HepG2 (cell line): ENCODE results near the gene CTIF. TPM values are rescaled to one million over a fixed set of nuclear protein-coding genes. Genes with fewer than 3 reads are reported as not detected.

Experiments used
- CCAR2 ChIP-seq: fragments of 200-400 bp; formaldehyde crosslinking; optimal IDR thresholded peaks from 2 replicates; pipeline ENCODE3; 2018; ENCODE audit warnings: low read depth, mild to moderate bottlenecking, low read length, moderate library complexity
- EHMT2 ChIP-seq: fragments of 200-600 bp; sonication (generic); IDR thresholded peaks from 2 replicates; pipeline ENCODE4 v1.7.0; 2017; ENCODE audit warnings: antibody characterized with exemption, low read depth, low read length, borderline replicate concordance
- FOXK1 ChIP-seq: sonication (generic); formaldehyde crosslinking; IDR thresholded peaks from 2 replicates; pipeline ENCODE4 v1.4.0; 2020; ENCODE audit warnings: low read depth, missing genetic modification reagents, borderline replicate concordance
- GPN1 ChIP-seq: sonication (generic); formaldehyde crosslinking; IDR thresholded peaks from 2 replicates; pipeline ENCODE4 v1.5.1; 2020; ENCODE audit warnings: missing genetic modification reagents, borderline replicate concordance
- KDM2A ChIP-seq: sonication (generic); formaldehyde crosslinking; IDR thresholded peaks from 2 replicates; pipeline ENCODE4 v1.4.0; 2020; ENCODE audit warnings: low read depth, missing genetic modification reagents, borderline replicate concordance
- KDM6A ChIP-seq: IDR thresholded peaks from 2 replicates; pipeline ENCODE4 v1.6.1; 2016; ENCODE audit warnings: low read depth
- KLF11 ChIP-seq: IDR thresholded peaks from 2 replicates; pipeline ENCODE4 v1.6.1; 2016; ENCODE audit warnings: missing compliant biosample characterization
- MED1 ChIP-seq: sonication (generic); formaldehyde crosslinking; IDR thresholded peaks from 2 replicates; pipeline ENCODE4 v1.4.0; 2020; ENCODE audit warnings: missing genetic modification reagents
- MEIS1 ChIP-seq: sonication (generic); formaldehyde crosslinking; IDR thresholded peaks from 2 replicates; pipeline ENCODE4 v1.9.0; 2021; ENCODE audit warnings: mild to moderate bottlenecking, missing genetic modification reagents, moderate library complexity, borderline replicate concordance
- NFRKB ChIP-seq: fragments of 450-650 bp; IDR thresholded peaks from 2 replicates; pipeline ENCODE4 v1.6.1; 2017
- POLR2A ChIP-seq, 2 experiments: IDR thresholded peaks; 2 replicates each; pipeline ENCODE4 v1.6.1; 2011; ENCODE audit warnings: low read depth in 2 of 2, low read length in 2 of 2, mild to moderate bottlenecking in 1 of 2, moderate library complexity in 1 of 2; ENCODE audit not compliant: insufficient read depth in 1 of 2
- POLR2G ChIP-seq: fragments of 200-400 bp; formaldehyde crosslinking; IDR thresholded peaks from 2 replicates; pipeline ENCODE4 v1.6.1; 2018; ENCODE audit warnings: mild to moderate bottlenecking, low read depth, low read length, moderate library complexity
- RBM22 ChIP-seq: fragments of 200-400 bp; formaldehyde crosslinking; optimal IDR thresholded peaks from 2 replicates; pipeline ENCODE3; 2017; ENCODE audit warnings: mild to moderate bottlenecking, low read length, moderate library complexity
- SOX6 ChIP-seq, 2 experiments: fragments of 450-650 bp in 1 of 2; sonication (generic) in 1 of 2; formaldehyde crosslinking in 1 of 2; IDR thresholded peaks; 2 replicates each; pipeline versions ENCODE4 v1.4.0 to v1.6.1; 2017 to 2020; ENCODE audit warnings: antibody characterized with exemption in 1 of 2, mild to moderate bottlenecking in 1 of 2, missing genetic modification reagents in 1 of 2
- YY1 ChIP-seq: IDR thresholded peaks from 2 replicates; pipeline ENCODE4 v1.6.1; 2011; ENCODE audit warnings: low read length, low read depth, moderate library complexity, mild to moderate bottlenecking; ENCODE audit not compliant: insufficient read depth, insufficient replicate concordance
- ZFYVE20 ChIP-seq: sonication (generic); formaldehyde crosslinking; IDR thresholded peaks from 2 replicates; pipeline ENCODE4 v1.8.0; 2023; ENCODE audit warnings: low read depth, mild to moderate bottlenecking, moderate library complexity, missing genetic modification reagents, borderline replicate concordance
- ZNF251 ChIP-seq: sonication (generic); formaldehyde crosslinking; IDR thresholded peaks from 2 replicates; pipeline ENCODE4 v1.9.0; 2021; ENCODE audit warnings: mild to moderate bottlenecking, missing genetic modification reagents
- ZNF547 ChIP-seq: sonication (generic); formaldehyde crosslinking; IDR thresholded peaks from 2 replicates; pipeline ENCODE4 v1.5.1; 2020; ENCODE audit warnings: mild to moderate bottlenecking, missing genetic modification reagents
- ZNF572 ChIP-seq: sonication (generic); formaldehyde crosslinking; IDR thresholded peaks from 2 replicates; pipeline ENCODE4 v1.5.1; 2020; ENCODE audit warnings: mild to moderate bottlenecking, missing genetic modification reagents
- ZNF670 ChIP-seq: sonication (generic); formaldehyde crosslinking; IDR thresholded peaks from 2 replicates; pipeline ENCODE4 v1.8.0; 2022; ENCODE audit warnings: mild to moderate bottlenecking, missing genetic modification reagents, borderline replicate concordance
- ZNF878 ChIP-seq: sonication (generic); formaldehyde crosslinking; IDR thresholded peaks from 2 replicates; pipeline ENCODE4 v1.8.1; 2023; ENCODE audit warnings: mild to moderate bottlenecking, missing genetic modification reagents, moderate library complexity
- ZSCAN30 ChIP-seq: sonication (generic); formaldehyde crosslinking; IDR thresholded peaks from 2 replicates; pipeline ENCODE4 v1.5.0; 2020; ENCODE audit warnings: mild to moderate bottlenecking, missing genetic modification reagents
- polyA plus RNA-seq, 8 experiments: library from polyadenylated mRNA; depleted of rRNA in 3 of 8; stranded (reverse) in 7 of 8; unstranded in 1 of 8; fragments of >200 nt; fragmentation: Illumina TruSeq in 4 of 8; extraction: Trizol in 4 of 8; gene quantifications; 2 replicates each; pipeline versions ENCODE4 v1.2.1 to v1.2.3, GENCODE V29; 2011 to 2016; ENCODE audit warnings: low read depth in 4 of 8, missing spikeins in 1 of 8, mixed read lengths in 1 of 8; ENCODE audit not compliant: insufficient read depth in 1 of 8
- total RNA-seq, 5 experiments: library from RNA; depleted of rRNA; stranded (reverse); fragments of >200 nt; fragmentation: Illumina TruSeq; extraction: Trizol; gene quantifications; 2 replicates each; pipeline ENCODE4 v1.2.3, GENCODE V29; 2016; ENCODE audit warnings: low read depth in 1 of 5
- TF ChIP-seq, protein P1 (sequence below): sonication (generic); formaldehyde crosslinking; IDR thresholded peaks from 2 replicates; pipeline ENCODE4 v1.5.0; 2020; ENCODE audit warnings: missing genetic modification reagents
- TF ChIP-seq, protein P2 (sequence below): sonication (generic); formaldehyde crosslinking; IDR thresholded peaks from 2 replicates; pipeline ENCODE4 v1.4.0; 2020; ENCODE audit warnings: missing genetic modification reagents, low read depth, mild to moderate bottlenecking, borderline replicate concordance
- TF ChIP-seq, protein P3 (sequence below): sonication (generic); formaldehyde crosslinking; IDR thresholded peaks from 2 replicates; pipeline ENCODE4 v1.4.0; 2020; ENCODE audit warnings: missing genetic modification reagents, borderline replicate concordance
- TF ChIP-seq, protein P4 (sequence below): sonication (generic); formaldehyde crosslinking; IDR thresholded peaks from 2 replicates; pipeline ENCODE4 v1.8.0; 2022; ENCODE audit warnings: mild to moderate bottlenecking, missing genetic modification reagents, borderline replicate concordance

Gene CTIF
- total and polyA plus RNA-seq, 2 of the 13 experiments (the other 11 are each of a cell fraction or from before 2014, with no cell fraction given) = 18.2 to 28.0 TPM

- TF ChIP-seq, protein P1, sequence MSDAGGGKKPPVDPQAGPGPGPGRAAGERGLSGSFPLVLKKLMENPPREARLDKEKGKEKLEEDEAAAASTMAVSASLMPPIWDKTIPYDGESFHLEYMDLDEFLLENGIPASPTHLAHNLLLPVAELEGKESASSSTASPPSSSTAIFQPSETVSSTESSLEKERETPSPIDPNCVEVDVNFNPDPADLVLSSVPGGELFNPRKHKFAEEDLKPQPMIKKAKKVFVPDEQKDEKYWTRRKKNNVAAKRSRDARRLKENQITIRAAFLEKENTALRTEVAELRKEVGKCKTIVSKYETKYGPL = no peak
- TF ChIP-seq ZNF547 (CRISPR knock-in tag) (0 out of 2 replicates have a peak, but pooled peaks have one; percentile 48), POLR2G (peak; percentile 67), GPN1 (CRISPR knock-in tag) (no peak), ZNF878 (0 out of 2 replicates have a peak, but pooled peaks have one; percentile 79), KDM2A (peak; percentile 76; the same call in 1 of the 2 replicates), MEIS1 (no peak), CCAR2 (no peak), NFRKB (no peak), ZFYVE20 (CRISPR knock-in tag) (no peak), KLF11 (CRISPR knock-in tag) (no peak), ZNF670 (peak; percentile 3; the same call in 1 of the 2 replicates), POLR2A (IDR thresholded peaks at IDR 0.05; ENCODE audit: insufficient read depth in 1 of 2, low read depth in 2 of 2, low read length in 2 of 2) (peak; percentile 57 to 65; a peak in 2 of 4 replicates), RBM22 (no peak), ZNF251 (CRISPR knock-in tag) (no peak), KDM6A (peak; percentile 71), ZSCAN30 (CRISPR knock-in tag) (no peak; the same call in 1 of the 2 replicates), FOXK1 (CRISPR knock-in tag) (no peak), ZNF572 (CRISPR knock-in tag) (no peak), YY1 (peak; percentile 61), MED1 (CRISPR knock-in tag) (no peak; the same call in 1 of the 2 replicates), SOX6 (IDR thresholded peaks at IDR 0.05) (no peak), SOX6 (CRISPR knock-in tag; IDR thresholded peaks at IDR 0.05) (peak; percentile 73), EHMT2 (no peak)
- TF ChIP-seq, protein P2, sequence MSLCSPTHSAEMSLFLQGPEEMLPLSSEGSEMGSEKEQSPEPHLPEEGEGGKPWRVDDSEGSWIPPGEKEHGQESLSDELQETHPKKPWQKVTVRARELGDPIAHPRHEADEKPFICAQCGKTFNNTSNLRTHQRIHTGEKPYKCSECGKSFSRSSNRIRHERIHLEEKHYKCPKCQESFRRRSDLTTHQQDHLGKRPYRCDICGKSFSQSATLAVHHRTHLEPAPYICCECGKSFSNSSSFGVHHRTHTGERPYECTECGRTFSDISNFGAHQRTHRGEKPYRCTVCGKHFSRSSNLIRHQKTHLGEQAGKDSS (CRISPR knock-in tag) = peak; percentile 60; the same call in 1 of the 2 replicates
- TF ChIP-seq, protein P3, sequence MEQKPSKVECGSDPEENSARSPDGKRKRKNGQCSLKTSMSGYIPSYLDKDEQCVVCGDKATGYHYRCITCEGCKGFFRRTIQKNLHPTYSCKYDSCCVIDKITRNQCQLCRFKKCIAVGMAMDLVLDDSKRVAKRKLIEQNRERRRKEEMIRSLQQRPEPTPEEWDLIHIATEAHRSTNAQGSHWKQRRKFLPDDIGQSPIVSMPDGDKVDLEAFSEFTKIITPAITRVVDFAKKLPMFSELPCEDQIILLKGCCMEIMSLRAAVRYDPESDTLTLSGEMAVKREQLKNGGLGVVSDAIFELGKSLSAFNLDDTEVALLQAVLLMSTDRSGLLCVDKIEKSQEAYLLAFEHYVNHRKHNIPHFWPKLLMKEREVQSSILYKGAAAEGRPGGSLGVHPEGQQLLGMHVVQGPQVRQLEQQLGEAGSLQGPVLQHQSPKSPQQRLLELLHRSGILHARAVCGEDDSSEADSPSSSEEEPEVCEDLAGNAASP = peak; percentile 61; the same call in 1 of the 2 replicates
- TF ChIP-seq, protein P4, sequence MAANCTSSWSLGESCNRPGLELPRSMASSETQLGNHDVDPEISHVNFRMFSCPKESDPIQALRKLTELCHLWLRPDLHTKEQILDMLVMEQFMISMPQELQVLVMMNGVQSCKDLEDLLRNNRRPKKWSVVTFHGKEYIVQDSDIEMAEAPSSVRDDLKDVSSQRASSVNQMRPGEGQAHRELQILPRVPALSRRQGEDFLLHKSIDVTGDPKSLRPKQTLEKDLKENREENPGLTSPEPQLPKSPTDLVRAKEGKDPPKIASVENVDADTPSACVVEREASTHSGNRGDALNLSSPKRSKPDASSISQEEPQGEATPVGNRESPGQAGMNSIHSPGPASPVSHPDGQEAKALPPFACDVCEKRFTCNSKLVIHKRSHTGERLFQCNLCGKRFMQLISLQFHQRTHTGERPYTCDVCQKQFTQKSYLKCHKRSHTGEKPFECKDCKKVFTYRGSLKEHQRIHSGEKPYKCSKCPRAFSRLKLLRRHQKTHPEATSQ = no peak
These were observed 242.5 kb downstream of the CTIF start (continued) for GRCh38 chr18:48781163-48781987.
